ENCODE measurements around the gene BTRC. TPM values are rescaled to one million over a fixed set of nuclear protein-coding genes. Genes with fewer than 3 reads are reported as not detected.
"Not testable (repeated sequence)": the region's sequence is repeated elsewhere in the genome, so short reads cannot be mapped to it uniquely, and the experiment has no call there.

The BTRC gene
- total RNA-seq, 1 donor from 2014 or later: 28.6 TPM

GRCh38 chr10:101337836-101338235, 16.1 kb upstream of the BTRC start:
- Mint-ChIP-seq H3K4me3 (ENCODE audit: unreplicated experiment) (no peak overlapping the region), H3K27me3 (ENCODE audit: low read depth) (peaks cover 29% of the 10 kb centered on the region), H3K9me3 (ENCODE audit: low read depth) (no peaks in the 10 kb centered on the region), H3K36me3 (ENCODE audit: low read depth) (peaks cover 2% of the 10 kb centered on the region), H3K27ac (ENCODE audit: unreplicated experiment) (no peak overlapping the region), H3K4me1 (ENCODE audit: low read depth) (no peaks in the 10 kb centered on the region)
- no peak for DNase-seq (ENCODE audit: low spot score)
- no peak for TF ChIP-seq CTCF (IDR thresholded peaks at IDR 0.05)

GRCh38 chr10:101341438-101341837, 12.5 kb upstream of the BTRC start:
- Mint-ChIP-seq H3K27ac (ENCODE audit: unreplicated experiment) (no peak overlapping the region), H3K4me3 (ENCODE audit: unreplicated experiment) (no peak overlapping the region)

GRCh38 chr10:101346177-101346576, 7.8 kb upstream of the BTRC start:
- Mint-ChIP-seq H3K27ac (ENCODE audit: unreplicated experiment) (no peak overlapping the region), H3K9me3 (ENCODE audit: low read depth) (no peaks in the 10 kb centered on the region), H3K36me3 (ENCODE audit: low read depth) (no peaks in the 10 kb centered on the region), H3K27me3 (ENCODE audit: low read depth) (peaks cover 30% of the 10 kb centered on the region), H3K4me1 (ENCODE audit: low read depth) (no peaks in the 10 kb centered on the region), H3K4me3 (ENCODE audit: unreplicated experiment) (no peak overlapping the region)
- DNase-seq (ENCODE audit: low spot score): no peak
- no peak for TF ChIP-seq CTCF (IDR thresholded peaks at IDR 0.05)

More at GRCh38 chr10:101341438-101341837, 12.5 kb upstream of the BTRC start:
- TF ChIP-seq CTCF (IDR thresholded peaks at IDR 0.05): no peak
- no peak for DNase-seq (ENCODE audit: low spot score)
- Mint-ChIP-seq H3K27me3 (ENCODE audit: low read depth) (peaks cover 30% of the 10 kb centered on the region), H3K9me3 (ENCODE audit: low read depth) (no peaks in the 10 kb centered on the region), H3K4me1 (ENCODE audit: low read depth) (no peaks in the 10 kb centered on the region), H3K36me3 (ENCODE audit: low read depth) (peaks cover 2% of the 10 kb centered on the region)

- no peaks in the 10 kb centered on the region for H3K36me3 Mint-ChIP-seq (ENCODE audit: low read depth)
- H3K4me1 Mint-ChIP-seq (ENCODE audit: low read depth): peaks cover 17% of the 10 kb centered on the region
- no peak overlapping the region for H3K27ac Mint-ChIP-seq (ENCODE audit: unreplicated experiment)
- no peak for TF ChIP-seq CTCF (IDR thresholded peaks at IDR 0.05)
- H3K9me3 Mint-ChIP-seq (ENCODE audit: low read depth): no peaks in the 10 kb centered on the region
- no peak for DNase-seq (ENCODE audit: low spot score)
- H3K4me3 Mint-ChIP-seq (ENCODE audit: unreplicated experiment): no peak overlapping the region
- peaks cover 14% of the 10 kb centered on the region for H3K27me3 Mint-ChIP-seq (ENCODE audit: low read depth)
These were observed 2.9 kb upstream of the BTRC start for GRCh38 chr10:101351017-101351416.

GRCh38 chr10:101351477-101351876, 2.5 kb upstream of the BTRC start:
- Mint-ChIP-seq H3K4me1 (ENCODE audit: low read depth) (peaks cover 20% of the 10 kb centered on the region), H3K36me3 (ENCODE audit: low read depth) (no peaks in the 10 kb centered on the region), H3K9me3 (ENCODE audit: low read depth) (no peaks in the 10 kb centered on the region), H3K4me3 (ENCODE audit: unreplicated experiment) (no peak overlapping the region), H3K27ac (ENCODE audit: unreplicated experiment) (no peak overlapping the region), H3K27me3 (ENCODE audit: low read depth) (peaks cover 14% of the 10 kb centered on the region)
- TF ChIP-seq CTCF (IDR thresholded peaks at IDR 0.05): no peak
- DNase-seq (ENCODE audit: low spot score): no peak

GRCh38 chr10:101352857-101353256, 1.1 kb upstream of the BTRC start:
- Mint-ChIP-seq H3K4me1 (ENCODE audit: low read depth) (peaks cover 21% of the 10 kb centered on the region), H3K27me3 (ENCODE audit: low read depth) (peaks cover 14% of the 10 kb centered on the region)
- not testable (repeated sequence) for H3K9me3 Mint-ChIP-seq (ENCODE audit: low read depth); H3K27ac Mint-ChIP-seq (ENCODE audit: unreplicated experiment); DNase-seq (ENCODE audit: low spot score); H3K36me3 Mint-ChIP-seq (ENCODE audit: low read depth); H3K4me3 Mint-ChIP-seq (ENCODE audit: unreplicated experiment)

All from chondrocyte (in vitro differentiated cells).